ENCODE measurements around the gene DTL.

The DTL gene

GRCh38 chr1:212040629-212041412 lies 5.3 kb downstream of the DTL start:
- Histone ChIP-seq H3K27me3 (ENCODE audit: control insufficient read depth, insufficient read depth, low read length) (no peaks in the 10 kb centered on the region), H3K4me3 (ENCODE audit: low read length) (no peak overlapping the region), H3K4me2 (ENCODE audit: low read length) (peak overlapping the region; percentile 62), H3K9ac (ENCODE audit: low read depth, low read length) (no peak overlapping the region), H3K4me1 (ENCODE audit: control insufficient read depth, insufficient read depth, low read length) (peaks cover 38% of the 10 kb centered on the region), H3K36me3 (ENCODE audit: insufficient read depth, low read length) (no peaks in the 10 kb centered on the region), H3K9me3 (replicated peaks; ENCODE audit: low read length) (no peaks in the 10 kb centered on the region)

- no peaks in the 10 kb centered on the region for H3K36me3 ChIP-seq (ENCODE audit: insufficient read depth, low read length)
- no peaks in the 10 kb centered on the region for H3K27me3 ChIP-seq (ENCODE audit: control insufficient read depth, insufficient read depth, low read length)
- H3K4me1 ChIP-seq (ENCODE audit: control insufficient read depth, insufficient read depth, low read length): peaks cover 29% of the 10 kb centered on the region
- H3K9ac ChIP-seq (ENCODE audit: low read depth, low read length): no peak overlapping the region
- H3K9me3 ChIP-seq (replicated peaks; ENCODE audit: low read length): no peaks in the 10 kb centered on the region
- no peak overlapping the region for H3K4me2 ChIP-seq (ENCODE audit: low read length)
- H3K4me3 ChIP-seq (ENCODE audit: low read length): no peak overlapping the region
Measured at GRCh38 chr1:212042436-212042835, 6.9 kb downstream of the DTL start.

GRCh38 chr1:212044851-212045250 lies 9.3 kb downstream of the DTL start:
- Histone ChIP-seq H3K4me1 (ENCODE audit: control insufficient read depth, insufficient read depth, low read length) (peaks cover 20% of the 10 kb centered on the region), H3K4me3 (ENCODE audit: low read length) (no peak overlapping the region), H3K9ac (ENCODE audit: low read depth, low read length) (no peak overlapping the region), H3K9me3 (replicated peaks; ENCODE audit: low read length) (no peaks in the 10 kb centered on the region), H3K36me3 (ENCODE audit: insufficient read depth, low read length) (no peaks in the 10 kb centered on the region), H3K27me3 (ENCODE audit: control insufficient read depth, insufficient read depth, low read length) (no peaks in the 10 kb centered on the region), H3K4me2 (ENCODE audit: low read length) (no peak overlapping the region)

- no peaks in the 10 kb centered on the region for H3K27me3 ChIP-seq (ENCODE audit: control insufficient read depth, insufficient read depth, low read length)
- peaks cover 11% of the 10 kb centered on the region for H3K4me1 ChIP-seq (ENCODE audit: control insufficient read depth, insufficient read depth, low read length)
- no peaks in the 10 kb centered on the region for H3K36me3 ChIP-seq (ENCODE audit: insufficient read depth, low read length)
- no peak overlapping the region for H3K4me3 ChIP-seq (ENCODE audit: low read length)
- no peaks in the 10 kb centered on the region for H3K9me3 ChIP-seq (replicated peaks; ENCODE audit: low read length)
- H3K4me2 ChIP-seq (ENCODE audit: low read length): no peak overlapping the region
- H3K9ac ChIP-seq (ENCODE audit: low read depth, low read length): no peak overlapping the region
Measured at GRCh38 chr1:212045981-212046380, 10.4 kb downstream of the DTL start.

- H3K9ac ChIP-seq (ENCODE audit: low read depth, low read length): no peak overlapping the region
- no peak overlapping the region for H3K4me2 ChIP-seq (ENCODE audit: low read length)
- peaks cover 12% of the 10 kb centered on the region for H3K36me3 ChIP-seq (ENCODE audit: insufficient read depth, low read length)
- H3K4me3 ChIP-seq (ENCODE audit: low read length): no peak overlapping the region
- H3K9me3 ChIP-seq (replicated peaks; ENCODE audit: low read length): no peaks in the 10 kb centered on the region
- H3K27me3 ChIP-seq (ENCODE audit: control insufficient read depth, insufficient read depth, low read length): no peaks in the 10 kb centered on the region
- H3K4me1 ChIP-seq (ENCODE audit: control insufficient read depth, insufficient read depth, low read length): no peaks in the 10 kb centered on the region
Measured at GRCh38 chr1:212053993-212054392, 18.4 kb downstream of the DTL start.

- H3K9ac ChIP-seq (ENCODE audit: low read depth, low read length): no peak overlapping the region
- no peaks in the 10 kb centered on the region for H3K27me3 ChIP-seq (ENCODE audit: control insufficient read depth, insufficient read depth, low read length)
- no peak overlapping the region for H3K4me2 ChIP-seq (ENCODE audit: low read length)
- no peaks in the 10 kb centered on the region for H3K4me1 ChIP-seq (ENCODE audit: control insufficient read depth, insufficient read depth, low read length)
- peaks cover 12% of the 10 kb centered on the region for H3K36me3 ChIP-seq (ENCODE audit: insufficient read depth, low read length)
- no peak overlapping the region for H3K4me3 ChIP-seq (ENCODE audit: low read length)
- no peaks in the 10 kb centered on the region for H3K9me3 ChIP-seq (replicated peaks; ENCODE audit: low read length)
Measured at GRCh38 chr1:212055333-212055732, 19.8 kb downstream of the DTL start.

GRCh38 chr1:212060632-212061472 lies 25.3 kb downstream of the DTL start:
- peaks cover under 1% of the 10 kb centered on the region for H3K36me3 ChIP-seq (ENCODE audit: insufficient read depth, low read length)
- no peaks in the 10 kb centered on the region for H3K4me1 ChIP-seq (ENCODE audit: control insufficient read depth, insufficient read depth, low read length)
- H3K9me3 ChIP-seq (replicated peaks; ENCODE audit: low read length): no peaks in the 10 kb centered on the region
- H3K4me2 ChIP-seq (ENCODE audit: low read length): no peak overlapping the region
- H3K27me3 ChIP-seq (ENCODE audit: control insufficient read depth, insufficient read depth, low read length): no peaks in the 10 kb centered on the region
- no peak overlapping the region for H3K4me3 ChIP-seq (ENCODE audit: low read length)
- no peak overlapping the region for H3K9ac ChIP-seq (ENCODE audit: low read depth, low read length)

GRCh38 chr1:212062832-212063438 lies 27.4 kb downstream of the DTL start:
- no peaks in the 10 kb centered on the region for H3K36me3 ChIP-seq (ENCODE audit: insufficient read depth, low read length)
- H3K9ac ChIP-seq (ENCODE audit: low read depth, low read length): no peak overlapping the region
- H3K4me3 ChIP-seq (ENCODE audit: low read length): no peak overlapping the region
- H3K27me3 ChIP-seq (ENCODE audit: control insufficient read depth, insufficient read depth, low read length): no peaks in the 10 kb centered on the region
- H3K4me2 ChIP-seq (ENCODE audit: low read length): no peak overlapping the region
- no peaks in the 10 kb centered on the region for H3K4me1 ChIP-seq (ENCODE audit: control insufficient read depth, insufficient read depth, low read length)
- no peaks in the 10 kb centered on the region for H3K9me3 ChIP-seq (replicated peaks; ENCODE audit: low read length)

- Histone ChIP-seq H3K4me2 (ENCODE audit: low read length) (no peak overlapping the region), H3K36me3 (ENCODE audit: insufficient read depth, low read length) (no peaks in the 10 kb centered on the region), H3K9ac (ENCODE audit: low read depth, low read length) (no peak overlapping the region), H3K9me3 (replicated peaks; ENCODE audit: low read length) (no peaks in the 10 kb centered on the region), H3K27me3 (ENCODE audit: control insufficient read depth, insufficient read depth, low read length) (no peaks in the 10 kb centered on the region), H3K4me3 (ENCODE audit: low read length) (no peak overlapping the region), H3K4me1 (ENCODE audit: control insufficient read depth, insufficient read depth, low read length) (no peaks in the 10 kb centered on the region)
Measured at GRCh38 chr1:212067787-212068186, 32.2 kb downstream of the DTL start.

GRCh38 chr1:212070720-212071302 lies 35.3 kb downstream of the DTL start:
- Histone ChIP-seq H3K36me3 (ENCODE audit: insufficient read depth, low read length) (no peaks in the 10 kb centered on the region), H3K4me2 (ENCODE audit: low read length) (no peak overlapping the region), H3K9me3 (replicated peaks; ENCODE audit: low read length) (no peaks in the 10 kb centered on the region), H3K27me3 (ENCODE audit: control insufficient read depth, insufficient read depth, low read length) (no peaks in the 10 kb centered on the region), H3K4me1 (ENCODE audit: control insufficient read depth, insufficient read depth, low read length) (no peaks in the 10 kb centered on the region), H3K9ac (ENCODE audit: low read depth, low read length) (no peak overlapping the region), H3K4me3 (ENCODE audit: low read length) (no peak overlapping the region)

GRCh38 chr1:212072047-212072446 lies 36.5 kb downstream of the DTL start:
- H3K4me1 ChIP-seq (ENCODE audit: control insufficient read depth, insufficient read depth, low read length): no peaks in the 10 kb centered on the region
- H3K9me3 ChIP-seq (replicated peaks; ENCODE audit: low read length): no peaks in the 10 kb centered on the region
- H3K9ac ChIP-seq (ENCODE audit: low read depth, low read length): no peak overlapping the region
- no peak overlapping the region for H3K4me2 ChIP-seq (ENCODE audit: low read length)
- no peaks in the 10 kb centered on the region for H3K27me3 ChIP-seq (ENCODE audit: control insufficient read depth, insufficient read depth, low read length)
- H3K4me3 ChIP-seq (ENCODE audit: low read length): no peak overlapping the region
- H3K36me3 ChIP-seq (ENCODE audit: insufficient read depth, low read length): no peaks in the 10 kb centered on the region

All from skeletal muscle satellite cell (primary cell).